Measurements from ENCODE around the gene TTC36.

DNA sequence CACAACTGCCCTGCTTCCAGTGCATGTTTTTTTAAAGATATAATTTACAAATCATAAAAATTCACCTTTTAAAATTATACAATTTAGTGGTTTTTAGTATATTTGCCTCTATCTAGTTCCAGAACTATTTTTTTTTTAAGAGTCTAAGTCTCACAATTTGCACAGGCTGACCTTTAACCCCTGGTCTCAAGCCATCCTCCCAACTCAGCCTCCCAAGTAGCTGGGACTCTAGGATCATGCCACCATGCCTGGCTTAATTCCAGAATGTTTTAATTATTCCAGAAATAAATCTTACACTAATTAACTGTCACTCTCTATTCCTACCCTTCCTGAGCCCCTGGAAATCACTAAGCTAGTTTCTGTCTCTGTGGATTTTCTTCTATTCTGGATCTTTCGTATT, 43.5 kb downstream of the TTC36 start:
- TF ChIP-seq, protein P1, sequence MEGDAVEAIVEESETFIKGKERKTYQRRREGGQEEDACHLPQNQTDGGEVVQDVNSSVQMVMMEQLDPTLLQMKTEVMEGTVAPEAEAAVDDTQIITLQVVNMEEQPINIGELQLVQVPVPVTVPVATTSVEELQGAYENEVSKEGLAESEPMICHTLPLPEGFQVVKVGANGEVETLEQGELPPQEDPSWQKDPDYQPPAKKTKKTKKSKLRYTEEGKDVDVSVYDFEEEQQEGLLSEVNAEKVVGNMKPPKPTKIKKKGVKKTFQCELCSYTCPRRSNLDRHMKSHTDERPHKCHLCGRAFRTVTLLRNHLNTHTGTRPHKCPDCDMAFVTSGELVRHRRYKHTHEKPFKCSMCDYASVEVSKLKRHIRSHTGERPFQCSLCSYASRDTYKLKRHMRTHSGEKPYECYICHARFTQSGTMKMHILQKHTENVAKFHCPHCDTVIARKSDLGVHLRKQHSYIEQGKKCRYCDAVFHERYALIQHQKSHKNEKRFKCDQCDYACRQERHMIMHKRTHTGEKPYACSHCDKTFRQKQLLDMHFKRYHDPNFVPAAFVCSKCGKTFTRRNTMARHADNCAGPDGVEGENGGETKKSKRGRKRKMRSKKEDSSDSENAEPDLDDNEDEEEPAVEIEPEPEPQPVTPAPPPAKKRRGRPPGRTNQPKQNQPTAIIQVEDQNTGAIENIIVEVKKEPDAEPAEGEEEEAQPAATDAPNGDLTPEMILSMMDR (IDR thresholded peaks at IDR 0.05; ENCODE audit: insufficient read depth, low read length), result no peak
- TF ChIP-seq, protein P2, sequence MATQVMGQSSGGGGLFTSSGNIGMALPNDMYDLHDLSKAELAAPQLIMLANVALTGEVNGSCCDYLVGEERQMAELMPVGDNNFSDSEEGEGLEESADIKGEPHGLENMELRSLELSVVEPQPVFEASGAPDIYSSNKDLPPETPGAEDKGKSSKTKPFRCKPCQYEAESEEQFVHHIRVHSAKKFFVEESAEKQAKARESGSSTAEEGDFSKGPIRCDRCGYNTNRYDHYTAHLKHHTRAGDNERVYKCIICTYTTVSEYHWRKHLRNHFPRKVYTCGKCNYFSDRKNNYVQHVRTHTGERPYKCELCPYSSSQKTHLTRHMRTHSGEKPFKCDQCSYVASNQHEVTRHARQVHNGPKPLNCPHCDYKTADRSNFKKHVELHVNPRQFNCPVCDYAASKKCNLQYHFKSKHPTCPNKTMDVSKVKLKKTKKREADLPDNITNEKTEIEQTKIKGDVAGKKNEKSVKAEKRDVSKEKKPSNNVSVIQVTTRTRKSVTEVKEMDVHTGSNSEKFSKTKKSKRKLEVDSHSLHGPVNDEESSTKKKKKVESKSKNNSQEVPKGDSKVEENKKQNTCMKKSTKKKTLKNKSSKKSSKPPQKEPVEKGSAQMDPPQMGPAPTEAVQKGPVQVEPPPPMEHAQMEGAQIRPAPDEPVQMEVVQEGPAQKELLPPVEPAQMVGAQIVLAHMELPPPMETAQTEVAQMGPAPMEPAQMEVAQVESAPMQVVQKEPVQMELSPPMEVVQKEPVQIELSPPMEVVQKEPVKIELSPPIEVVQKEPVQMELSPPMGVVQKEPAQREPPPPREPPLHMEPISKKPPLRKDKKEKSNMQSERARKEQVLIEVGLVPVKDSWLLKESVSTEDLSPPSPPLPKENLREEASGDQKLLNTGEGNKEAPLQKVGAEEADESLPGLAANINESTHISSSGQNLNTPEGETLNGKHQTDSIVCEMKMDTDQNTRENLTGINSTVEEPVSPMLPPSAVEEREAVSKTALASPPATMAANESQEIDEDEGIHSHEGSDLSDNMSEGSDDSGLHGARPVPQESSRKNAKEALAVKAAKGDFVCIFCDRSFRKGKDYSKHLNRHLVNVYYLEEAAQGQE (IDR thresholded peaks at IDR 0.05; ENCODE audit: insufficient replicate concordance, low read depth), result no peak
- no peak for TF ChIP-seq POLR2AphosphoS5 (IDR thresholded peaks at IDR 0.05; ENCODE audit: low read depth)
- no peak for TF ChIP-seq GABPA (IDR thresholded peaks at IDR 0.05; ENCODE audit: low read depth)

Data from HL-60 (cell line).